Progenitor cell of endocrine pancreas (in vitro differentiated cells): Measurements from ENCODE around the gene SLF2. TPM values are rescaled to one million over a fixed set of nuclear protein-coding genes. Genes with fewer than 3 reads are reported as not detected.

ENCODE experiments used
- DNase-seq: peaks from one replicate; pipeline ENCODE4 v3.0.0; 2021; ENCODE audit warnings: low spot score; ENCODE audit not compliant: unreplicated experiment
- H3K27ac Mint-ChIP-seq: 2 replicates; pipeline ENCODE4 v1.8.0; 2021; ENCODE audit warnings: mild to moderate bottlenecking, moderate library complexity, mixed read lengths
- H3K27me3 Mint-ChIP-seq: 2 replicates; pipeline ENCODE4 v1.8.0; 2021; ENCODE audit warnings: mixed read lengths
- H3K36me3 Mint-ChIP-seq: 2 replicates; pipeline ENCODE4 v1.8.0; 2022; ENCODE audit warnings: mixed read lengths; ENCODE audit not compliant: insufficient read depth
- H3K4me1 Mint-ChIP-seq: 2 replicates; pipeline ENCODE4 v1.8.0; 2021; ENCODE audit warnings: low read depth, mixed read lengths
- H3K4me3 Mint-ChIP-seq: 2 replicates; pipeline ENCODE4 v1.8.0; 2021; ENCODE audit warnings: low read depth, mild to moderate bottlenecking, moderate library complexity, mixed read lengths
- H3K9me3 Mint-ChIP-seq: 2 replicates; pipeline ENCODE4 v1.8.0; 2021; ENCODE audit warnings: low read depth, mixed read lengths
- total RNA-seq: library from RNA; stranded (reverse); gene quantifications from 2 replicates; pipeline ENCODE4 v1.2.1, GENCODE V29; 2021
- TF ChIP-seq, protein P1 (sequence below): fragments of 200-600 bp; sonication (generic); IDR thresholded peaks from one replicate; pipeline ENCODE4 v1.5.0; 2021; ENCODE audit warnings: antibody characterized with exemption, mild to moderate bottlenecking; ENCODE audit not compliant: unreplicated experiment

SLF2 gene
- total RNA-seq, 1 donor from 2014 or later: 31.8 TPM

DNA sequence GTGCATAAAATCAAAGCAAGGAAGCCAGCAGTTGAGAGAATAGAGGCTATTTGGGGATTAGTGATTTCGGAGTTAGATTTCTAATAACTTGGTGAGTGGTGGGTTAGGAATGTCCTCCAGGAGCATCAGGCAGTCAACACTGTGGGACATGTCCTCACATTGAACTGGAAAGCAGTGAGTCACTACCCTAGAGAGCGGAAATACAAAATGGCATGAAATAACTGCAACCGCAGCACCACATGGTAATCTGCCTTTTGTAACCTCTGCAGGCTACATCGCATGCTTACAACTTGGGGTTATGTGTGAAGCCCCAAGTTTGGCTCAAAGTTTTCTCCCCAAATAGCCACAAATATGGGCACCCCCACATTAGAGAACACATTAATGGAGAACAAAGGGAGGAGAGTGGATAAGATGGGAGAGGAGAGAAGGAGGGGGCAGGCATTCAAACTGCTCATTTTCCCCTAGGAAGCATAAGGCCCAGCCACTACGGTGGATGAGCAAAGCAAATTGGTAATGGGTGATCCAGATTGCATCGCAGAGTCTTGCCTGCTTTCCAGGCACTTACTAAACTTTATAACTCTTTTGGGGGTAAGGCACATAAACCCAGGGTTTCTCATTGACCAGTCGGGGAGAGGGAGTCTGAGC, 22.0 kb upstream of the SLF2 start:
- Mint-ChIP-seq H3K27ac (no peak overlapping the region), H3K27me3 (peaks cover 38% of the 10 kb centered on the region), H3K36me3 (no peaks in the 10 kb centered on the region), H3K9me3 (no peaks in the 10 kb centered on the region), H3K4me3 (no peak overlapping the region), H3K4me1 (peaks cover 2% of the 10 kb centered on the region)
- DNase-seq: no peak
- TF ChIP-seq, protein P1, sequence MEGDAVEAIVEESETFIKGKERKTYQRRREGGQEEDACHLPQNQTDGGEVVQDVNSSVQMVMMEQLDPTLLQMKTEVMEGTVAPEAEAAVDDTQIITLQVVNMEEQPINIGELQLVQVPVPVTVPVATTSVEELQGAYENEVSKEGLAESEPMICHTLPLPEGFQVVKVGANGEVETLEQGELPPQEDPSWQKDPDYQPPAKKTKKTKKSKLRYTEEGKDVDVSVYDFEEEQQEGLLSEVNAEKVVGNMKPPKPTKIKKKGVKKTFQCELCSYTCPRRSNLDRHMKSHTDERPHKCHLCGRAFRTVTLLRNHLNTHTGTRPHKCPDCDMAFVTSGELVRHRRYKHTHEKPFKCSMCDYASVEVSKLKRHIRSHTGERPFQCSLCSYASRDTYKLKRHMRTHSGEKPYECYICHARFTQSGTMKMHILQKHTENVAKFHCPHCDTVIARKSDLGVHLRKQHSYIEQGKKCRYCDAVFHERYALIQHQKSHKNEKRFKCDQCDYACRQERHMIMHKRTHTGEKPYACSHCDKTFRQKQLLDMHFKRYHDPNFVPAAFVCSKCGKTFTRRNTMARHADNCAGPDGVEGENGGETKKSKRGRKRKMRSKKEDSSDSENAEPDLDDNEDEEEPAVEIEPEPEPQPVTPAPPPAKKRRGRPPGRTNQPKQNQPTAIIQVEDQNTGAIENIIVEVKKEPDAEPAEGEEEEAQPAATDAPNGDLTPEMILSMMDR: no peak

DNA sequence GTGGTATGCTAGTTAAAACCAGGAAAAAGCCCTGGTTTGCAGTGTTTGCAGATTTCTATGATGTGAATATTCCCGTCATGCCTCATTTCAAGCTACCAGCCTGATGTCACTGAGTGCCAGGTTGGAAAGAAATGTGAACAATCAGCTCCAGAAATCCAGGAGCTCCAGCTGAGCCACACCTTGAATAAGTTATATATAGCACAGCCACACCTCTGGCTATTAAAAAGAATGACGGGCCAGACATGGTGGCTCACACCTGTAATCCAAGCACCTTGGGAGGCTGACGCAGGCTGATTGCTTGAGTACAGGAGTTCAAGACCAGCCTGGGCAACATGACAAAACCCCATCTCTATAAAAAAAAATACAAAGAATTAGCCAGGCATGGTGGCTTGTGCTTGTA, 18.7 kb upstream of the SLF2 start:
- DNase-seq: no peak
- TF ChIP-seq, protein P1: no peak
- no peak overlapping the region for H3K4me3 Mint-ChIP-seq
- H3K27ac Mint-ChIP-seq: no peak overlapping the region
- peaks cover 8% of the 10 kb centered on the region for H3K4me1 Mint-ChIP-seq
- no peaks in the 10 kb centered on the region for H3K9me3 Mint-ChIP-seq
- H3K36me3 Mint-ChIP-seq: no peaks in the 10 kb centered on the region
- H3K27me3 Mint-ChIP-seq: peaks cover 23% of the 10 kb centered on the region

DNA sequence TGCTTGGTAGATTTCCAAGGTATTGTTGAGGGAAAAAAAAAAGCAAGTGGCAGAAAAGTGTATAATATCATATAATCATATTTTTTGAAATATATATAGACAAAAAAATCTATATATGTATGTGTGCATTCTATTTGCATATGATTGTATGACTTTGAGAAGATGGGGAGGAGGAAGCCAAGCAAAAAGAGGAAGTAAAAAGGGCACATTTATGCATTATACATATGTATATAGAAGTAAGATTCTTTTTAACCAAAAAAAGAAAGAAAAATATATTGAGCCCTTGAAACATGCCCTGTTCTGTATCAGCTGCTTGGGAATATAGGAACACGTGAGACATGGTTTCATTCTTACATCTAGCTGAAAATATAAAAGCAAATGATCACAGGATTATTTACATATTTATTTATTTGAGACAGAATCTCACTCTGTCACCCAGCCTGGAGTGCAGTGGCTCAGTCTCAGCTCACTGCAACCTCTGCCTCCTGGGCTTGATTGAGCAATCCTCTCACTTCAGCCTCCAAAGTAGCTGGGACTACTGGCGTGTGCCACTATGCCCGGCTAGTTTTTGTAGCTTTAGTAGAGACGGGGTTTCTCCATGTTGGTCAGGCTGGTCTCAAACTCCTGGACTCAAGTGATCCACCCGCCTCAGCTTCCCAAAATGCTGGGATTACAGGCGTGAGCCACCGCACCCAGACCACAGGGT, 18.0 kb upstream of the SLF2 start:
- peaks cover 17% of the 10 kb centered on the region for H3K27me3 Mint-ChIP-seq
- no peak for DNase-seq
- TF ChIP-seq, protein P1: no peak
- H3K4me3 Mint-ChIP-seq: no peak overlapping the region
- peaks cover 8% of the 10 kb centered on the region for H3K4me1 Mint-ChIP-seq
- no peak overlapping the region for H3K27ac Mint-ChIP-seq
- no peaks in the 10 kb centered on the region for H3K9me3 Mint-ChIP-seq
- H3K36me3 Mint-ChIP-seq: no peaks in the 10 kb centered on the region

DNA sequence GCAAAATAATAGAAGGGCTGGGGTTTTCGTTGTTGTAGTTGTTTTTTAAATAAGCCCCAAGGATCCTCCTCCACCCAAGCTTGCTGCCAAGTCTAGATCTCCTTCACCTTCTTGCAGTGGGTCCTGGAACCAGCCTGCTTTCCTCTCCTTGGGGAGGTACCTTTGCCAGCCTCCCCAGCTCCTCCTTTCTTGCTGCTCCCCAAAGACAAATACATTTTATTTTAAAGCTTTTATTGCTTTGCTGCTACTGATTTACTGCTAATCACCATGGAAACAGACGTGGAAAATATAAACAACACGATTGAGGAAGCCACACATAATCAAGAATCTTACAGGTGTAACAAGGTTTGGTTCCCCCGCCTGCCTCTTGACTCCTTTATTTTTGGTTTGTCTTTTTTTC, 17.4 kb upstream of the SLF2 start:
- H3K4me3 Mint-ChIP-seq: no peak overlapping the region
- H3K27ac Mint-ChIP-seq: no peak overlapping the region
- H3K9me3 Mint-ChIP-seq: no peaks in the 10 kb centered on the region
- H3K27me3 Mint-ChIP-seq: peaks cover 13% of the 10 kb centered on the region
- TF ChIP-seq, protein P1: no peak
- no peak for DNase-seq
- peaks cover 8% of the 10 kb centered on the region for H3K4me1 Mint-ChIP-seq
- no peaks in the 10 kb centered on the region for H3K36me3 Mint-ChIP-seq

DNA sequence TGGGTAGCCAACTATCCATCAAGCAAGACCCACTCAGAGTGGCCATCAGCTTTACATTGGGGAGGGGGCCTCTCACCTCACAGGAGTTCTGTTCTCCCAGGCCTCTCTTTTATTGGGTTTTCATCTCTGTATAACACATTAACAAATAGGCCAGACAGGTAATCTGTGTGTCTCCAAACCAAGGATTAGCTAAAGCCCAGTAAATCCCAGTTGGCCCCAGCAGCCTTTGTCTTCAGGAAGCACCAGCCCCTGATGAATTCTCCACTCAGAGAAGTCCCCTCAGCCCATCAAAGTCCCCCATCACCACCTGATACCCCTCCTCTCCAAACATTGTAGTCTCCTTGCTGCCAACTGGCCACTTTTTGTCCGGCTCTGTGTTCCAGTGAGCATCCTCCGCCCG, 16.9 kb upstream of the SLF2 start:
- Mint-ChIP-seq H3K27ac (no peak overlapping the region), H3K27me3 (peaks cover 7% of the 10 kb centered on the region), H3K9me3 (no peaks in the 10 kb centered on the region), H3K4me3 (no peak overlapping the region), H3K36me3 (no peaks in the 10 kb centered on the region), H3K4me1 (peaks cover 8% of the 10 kb centered on the region)
- DNase-seq: no peak
- TF ChIP-seq, protein P1: no peak
